OCI-LY1 (cell line): ENCODE results near the gene GFPT2.

ENCODE experiments used
- H2AFZ ChIP-seq: fragments of 200-600 bp; sonication (generic), shearing (Covaris generic); 2 replicates; pipeline ENCODE4 v1.6.0; 2014; ENCODE audit warnings: antibody characterized with exemption, mild to moderate bottlenecking, low read length
- H3F3A ChIP-seq: fragments of 200-600 bp; sonication (generic), shearing (Covaris generic); 2 replicates; pipeline ENCODE4 v1.6.0; 2014; ENCODE audit warnings: mild to moderate bottlenecking, antibody characterized with exemption, low read length, moderate library complexity; ENCODE audit not compliant: insufficient read depth
- H3K27ac ChIP-seq: fragments of 200-600 bp; sonication (generic); 2 replicates; pipeline ENCODE4 v1.5.1; 2014; ENCODE audit warnings: low read length, mixed run types, mild to moderate bottlenecking, low read depth; ENCODE audit not compliant: poor library complexity, severe bottlenecking
- H3K27me3 ChIP-seq: fragments of 200-600 bp; sonication (generic); 2 replicates; pipeline ENCODE4 v1.6.0; 2014; ENCODE audit warnings: antibody characterized with exemption, mild to moderate bottlenecking, low read length, moderate library complexity; ENCODE audit not compliant: insufficient read depth
- H3K36me3 ChIP-seq: fragments of 200-600 bp; sonication (generic); 2 replicates; pipeline ENCODE4 v1.6.1; 2014; ENCODE audit warnings: mild to moderate bottlenecking, antibody characterized with exemption, low read length, moderate library complexity, mixed read lengths; ENCODE audit not compliant: insufficient read depth
- H3K4me1 ChIP-seq: fragments of 200-600 bp; sonication (generic); 2 replicates; pipeline ENCODE4 v1.5.1; 2014; ENCODE audit warnings: mild to moderate bottlenecking, low read length, moderate library complexity; ENCODE audit not compliant: insufficient read depth, severe bottlenecking
- H3K4me2 ChIP-seq: fragments of 200-600 bp; sonication (generic), shearing (Covaris generic); 2 replicates; pipeline ENCODE4 v1.6.1; 2014; ENCODE audit warnings: low read length
- H3K4me3 ChIP-seq: fragments of 200-600 bp; sonication (generic); 2 replicates; pipeline ENCODE4 v1.5.1; 2014; ENCODE audit warnings: low read length, low read depth, mild to moderate bottlenecking, mixed read lengths; ENCODE audit not compliant: poor library complexity, severe bottlenecking
- H3K79me2 ChIP-seq: fragments of 200-600 bp; shearing (Covaris generic); 2 replicates; pipeline ENCODE4 v1.6.1; 2016; ENCODE audit warnings: mixed run types, low read length, mixed read lengths; ENCODE audit not compliant: insufficient read depth
- H3K9ac ChIP-seq: fragments of 200-600 bp; sonication (generic), shearing (Covaris generic); 2 replicates; pipeline ENCODE4 v1.6.1; 2014; ENCODE audit warnings: mild to moderate bottlenecking, low read length, mixed read lengths
- H3K9me2 ChIP-seq: fragments of 200-600 bp; sonication (generic), shearing (Covaris generic); 2 replicates; pipeline ENCODE4 v1.6.1; 2014; ENCODE audit warnings: low read depth, mild to moderate bottlenecking, low read length, mixed read lengths
- H3K9me3 ChIP-seq: fragments of 200-600 bp; shearing (Covaris generic); 2 replicates; pipeline ENCODE4 v1.6.1; 2014; ENCODE audit warnings: low read length, mixed read lengths
- H4K20me1 ChIP-seq: fragments of 200-600 bp; sonication (generic), shearing (Covaris generic); 2 replicates; pipeline ENCODE4 v1.6.0; 2016; ENCODE audit warnings: mild to moderate bottlenecking, low read length; ENCODE audit not compliant: insufficient read depth
- CTCF ChIP-seq: fragments of 200-600 bp; sonication (generic), shearing (Covaris generic); IDR thresholded peaks from 2 replicates; pipeline ENCODE4 v1.5.1; 2017; ENCODE audit warnings: mild to moderate bottlenecking, antibody characterized with exemption, low read length, moderate library complexity, mixed read lengths
- EZH2 ChIP-seq: fragments of 200-600 bp; sonication (generic), shearing (Covaris generic); IDR thresholded peaks from 2 replicates; pipeline ENCODE4 v1.8.0; 2017; ENCODE audit warnings: borderline replicate concordance, mixed run types, mild to moderate bottlenecking, antibody characterized with exemption, low read length, moderate library complexity, mixed read lengths

The GFPT2 gene

DNA sequence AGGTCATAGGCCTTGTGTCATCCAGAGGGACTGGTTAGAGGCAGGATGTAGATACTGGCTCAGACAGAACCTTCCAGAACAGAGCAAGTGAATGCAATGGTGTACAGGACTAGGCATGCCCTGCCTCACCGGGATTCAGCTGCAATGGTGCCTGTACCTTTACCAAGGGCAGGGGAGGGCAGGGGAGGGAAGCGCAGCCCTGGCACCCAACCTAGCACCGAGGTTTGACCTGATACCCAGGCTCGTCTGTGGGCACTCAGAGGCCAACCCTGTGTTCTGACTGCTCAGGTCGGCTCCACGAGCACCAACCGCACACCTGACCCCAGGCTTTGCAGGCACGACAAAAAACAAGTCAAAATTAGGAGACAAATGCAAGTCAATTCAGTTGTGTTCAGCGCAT lies 47.3 kb upstream of the GFPT2 start:
- no peak overlapping the region for H3K27ac ChIP-seq
- no peak overlapping the region for H3K9ac ChIP-seq
- no peaks in the 10 kb centered on the region for H4K20me1 ChIP-seq
- H3K36me3 ChIP-seq: no peaks in the 10 kb centered on the region; the same call in 1 of the 2 replicates
- H3K9me3 ChIP-seq: no peaks in the 10 kb centered on the region
- no peaks in the 10 kb centered on the region for H3F3A ChIP-seq
- H3K9me2 ChIP-seq: no peaks in the 10 kb centered on the region
- no peak overlapping the region for H3K4me2 ChIP-seq
- H3K4me1 ChIP-seq: no peaks in the 10 kb centered on the region
- TF ChIP-seq EZH2 (no peak), CTCF (no peak)
- H3K4me3 ChIP-seq: no peak overlapping the region
- H2AFZ ChIP-seq: no peak overlapping the region
- H3K27me3 ChIP-seq: no peaks in the 10 kb centered on the region
- no peaks in the 10 kb centered on the region for H3K79me2 ChIP-seq

DNA sequence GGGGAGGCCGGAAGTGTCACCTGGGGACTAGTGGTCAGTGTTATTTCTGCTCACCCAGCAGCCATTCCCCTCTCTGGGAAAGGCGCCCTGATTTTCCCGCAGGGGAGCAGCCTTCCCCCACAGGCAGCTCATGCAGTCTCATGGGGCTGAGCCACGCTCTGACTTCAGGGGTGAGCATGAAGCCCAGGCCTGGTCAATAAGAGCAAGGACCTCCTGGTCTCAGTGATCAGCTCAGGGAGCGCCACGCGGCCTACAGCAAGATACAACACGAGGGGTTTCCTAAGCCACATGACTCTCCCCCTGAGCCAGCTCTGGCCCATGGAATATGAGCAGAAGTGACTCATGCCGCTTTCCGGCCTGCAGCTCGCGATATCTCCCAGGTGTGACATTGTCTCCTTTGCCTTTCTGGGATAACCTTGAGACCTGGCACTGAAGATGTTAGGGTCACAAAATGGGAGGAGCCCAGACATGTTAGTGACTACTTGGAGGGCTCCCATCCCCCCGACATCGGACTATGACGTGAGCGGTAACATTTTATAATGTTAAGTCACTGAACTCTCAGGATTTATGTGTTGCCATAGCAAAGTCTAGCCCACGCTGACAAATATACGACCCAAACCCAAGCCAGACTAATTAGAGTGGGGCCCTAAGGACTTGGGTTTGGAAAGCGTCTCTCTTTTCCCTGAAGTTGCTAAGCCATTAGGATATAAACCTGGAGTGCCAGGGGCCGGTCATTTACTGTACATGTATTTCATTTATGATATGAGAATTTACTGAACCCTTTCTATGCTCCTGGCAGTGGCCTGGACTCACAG lies 46.5 kb upstream of the GFPT2 start:
- H3K36me3 ChIP-seq: no peaks in the 10 kb centered on the region; the same call in 1 of the 2 replicates
- H2AFZ ChIP-seq: no peak overlapping the region
- H3K27ac ChIP-seq: no peak overlapping the region
- no peaks in the 10 kb centered on the region for H3F3A ChIP-seq
- no peak overlapping the region for H3K4me2 ChIP-seq
- H4K20me1 ChIP-seq: no peaks in the 10 kb centered on the region
- no peaks in the 10 kb centered on the region for H3K79me2 ChIP-seq
- no peak overlapping the region for H3K4me3 ChIP-seq
- no peaks in the 10 kb centered on the region for H3K9me2 ChIP-seq
- H3K4me1 ChIP-seq: no peaks in the 10 kb centered on the region
- TF ChIP-seq EZH2 (no peak), CTCF (no peak)
- no peaks in the 10 kb centered on the region for H3K9me3 ChIP-seq
- H3K9ac ChIP-seq: no peak overlapping the region
- H3K27me3 ChIP-seq: no peaks in the 10 kb centered on the region

DNA sequence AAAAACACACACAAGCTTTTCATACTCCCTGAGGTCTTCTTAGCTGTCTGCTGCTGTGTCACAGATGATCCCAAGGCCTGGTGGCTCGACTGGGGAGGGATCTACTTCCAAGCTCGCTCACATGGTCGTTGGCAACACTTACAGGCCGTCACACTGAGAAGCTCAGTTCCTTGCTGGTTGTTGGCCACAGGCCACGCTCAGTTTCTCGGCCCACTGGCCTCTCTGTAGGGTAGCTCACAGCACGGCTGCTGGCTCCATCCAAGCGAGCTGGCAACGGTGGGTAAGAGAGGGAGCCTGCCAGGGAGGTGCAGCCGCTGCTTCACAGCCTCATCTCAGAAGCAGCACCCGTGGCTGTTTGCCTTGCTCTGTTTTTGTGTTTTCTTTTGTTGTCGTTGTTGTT lies 43.8 kb upstream of the GFPT2 start:
- Histone ChIP-seq H3K27me3 (no peaks in the 10 kb centered on the region), H3K9me3 (no peaks in the 10 kb centered on the region), H3K9ac (no peak overlapping the region), H3K4me1 (no peaks in the 10 kb centered on the region), H3K4me3 (no peak overlapping the region), H3K4me2 (no peak overlapping the region), H3K79me2 (no peaks in the 10 kb centered on the region), H3K9me2 (no peaks in the 10 kb centered on the region), H3K36me3 (no peaks in the 10 kb centered on the region), H2AFZ (no peak overlapping the region), H3F3A (no peaks in the 10 kb centered on the region), H3K27ac (no peak overlapping the region), H4K20me1 (no peaks in the 10 kb centered on the region)
- no peak for TF ChIP-seq EZH2
- no peak for TF ChIP-seq CTCF
